ENCODE measurements around the gene GLIS1.

The GLIS1 gene

GRCh38 chr1:53462769-53463501, 276.0 kb downstream of the GLIS1 start:
- DNase-seq (ENCODE audit: low spot score) = no peak

GRCh38 chr1:53462193-53462592, 276.8 kb downstream of the GLIS1 start:
- no peak for DNase-seq (ENCODE audit: low spot score)

- no peak for DNase-seq (ENCODE audit: low spot score)
These were observed 277.5 kb downstream of the GLIS1 start for GRCh38 chr1:53461323-53462044.

- no peak for DNase-seq (ENCODE audit: low spot score)
These were observed 278.2 kb downstream of the GLIS1 start for GRCh38 chr1:53460666-53461322.

- DNase-seq (ENCODE audit: low spot score) = no peak
These were observed 278.7 kb downstream of the GLIS1 start for GRCh38 chr1:53460211-53460634.

GRCh38 chr1:53459321-53460175, 279.4 kb downstream of the GLIS1 start, which contains the start of gene DMRTB1:
DMRTB1 (plus strand) TSS chr1:53459399; CDS start chr1:53459454, 55 bp downstream.
- DNase-seq (ENCODE audit: low spot score) = no peak

GRCh38 chr1:53458634-53459033, 280.3 kb downstream of the GLIS1 start:
- DNase-seq (ENCODE audit: low spot score) = no peak

Measured in LoVo (cell line).